Neuronal stem cell (in vitro differentiated cells): ENCODE measurements around the gene CYP3A7.
A peak's percentile ranks its signal among the peaks of the same experiment; 100 is the strongest.
"Not testable (repeated sequence)": the region's sequence is repeated elsewhere in the genome, so short reads cannot be mapped to it uniquely, and the experiment has no call there.

ENCODE experiments used
- DNase-seq: peaks from one replicate; pipeline ENCODE4 v3.0.0-alpha.2; 2013; ENCODE audit warnings: low spot score
- H2AFZ ChIP-seq: one replicate; pipeline ENCODE4 v1.6.1; 2013; ENCODE audit warnings: mild to moderate bottlenecking, low read length, inconsistent platforms
- H2AK5ac ChIP-seq: 2 replicates; pipeline ENCODE4 v1.6.1; 2013; ENCODE audit warnings: low read depth, mild to moderate bottlenecking, inconsistent platforms, low read length, moderate library complexity, mixed read lengths
- H2BK120ac ChIP-seq: 2 replicates; pipeline ENCODE4 v1.6.1; 2013; ENCODE audit warnings: low read depth, mild to moderate bottlenecking, inconsistent platforms, low read length, moderate library complexity, mixed read lengths
- H2BK12ac ChIP-seq: one replicate; pipeline ENCODE4 v1.6.1; 2013; ENCODE audit warnings: low read length, inconsistent platforms
- H2BK15ac ChIP-seq: 2 replicates; pipeline ENCODE4 v1.6.1; 2013; ENCODE audit warnings: mild to moderate bottlenecking, low read length, inconsistent platforms, mixed read lengths
- H2BK5ac ChIP-seq: one replicate; pipeline ENCODE4 v1.6.1; 2013; ENCODE audit warnings: inconsistent platforms, mild to moderate bottlenecking, low read length, moderate library complexity
- H3K14ac ChIP-seq: one replicate; pipeline ENCODE4 v1.6.1; 2013; ENCODE audit warnings: low read length, inconsistent platforms
- H3K18ac ChIP-seq: 2 replicates; pipeline ENCODE4 v1.6.1; 2013; ENCODE audit warnings: low read length, inconsistent platforms
- H3K23ac ChIP-seq: 2 replicates; pipeline ENCODE4 v1.6.1; 2013; ENCODE audit warnings: low read depth, mild to moderate bottlenecking, mixed read lengths, low read length, inconsistent platforms; ENCODE audit not compliant: poor library complexity
- H3K27ac ChIP-seq: replicated peaks from 3 replicates; pipeline ENCODE4 v1.5.1; 2013; ENCODE audit warnings: low read length, inconsistent platforms
- H3K27me3 ChIP-seq, 3 experiments: 2 replicates each; pipeline ENCODE4 v1.6.1; 2013; ENCODE audit warnings: low read length in 3 of 3, mild to moderate bottlenecking in 2 of 3, inconsistent platforms in 1 of 3, low read depth in 1 of 3, mixed read lengths in 1 of 3, moderate library complexity in 1 of 3; ENCODE audit not compliant: control insufficient read depth in 3 of 3, insufficient read depth in 3 of 3
- H3K36me3 ChIP-seq, 2 donors: replicated peaks in 1 of 2; 2 replicates each; pipeline ENCODE4 v1.6.1; 2013; ENCODE audit warnings: low read length in 2 of 2; ENCODE audit not compliant: control insufficient read depth in 2 of 2, insufficient read depth in 2 of 2
- H3K4ac ChIP-seq: 2 replicates; pipeline ENCODE4 v1.6.1; 2013; ENCODE audit warnings: inconsistent platforms, mild to moderate bottlenecking, low read length, moderate library complexity
- H3K4me1 ChIP-seq, 2 donors: 1 replicate in 1 of 2; 2 replicates in 1 of 2; pipeline ENCODE4 v1.6.1; 2013; ENCODE audit warnings: low read length in 2 of 2, low read depth in 1 of 2; ENCODE audit not compliant: control insufficient read depth in 2 of 2, insufficient read depth in 1 of 2
- H3K4me2 ChIP-seq: one replicate; pipeline ENCODE4 v1.6.1; 2013; ENCODE audit warnings: mild to moderate bottlenecking, low read length, inconsistent platforms; ENCODE audit not compliant: insufficient read depth, poor library complexity, severe bottlenecking
- H3K4me3 ChIP-seq, 2 donors: 2 replicates each; pipeline ENCODE4 v1.5.1; 2013; ENCODE audit warnings: low read length in 2 of 2, mild to moderate bottlenecking in 2 of 2, inconsistent platforms in 1 of 2, moderate library complexity in 1 of 2
- H3K79me1 ChIP-seq: one replicate; pipeline ENCODE4 v1.6.1; 2013; ENCODE audit warnings: low read depth, mild to moderate bottlenecking, inconsistent platforms, low read length, moderate library complexity
- H3K9ac ChIP-seq: one replicate; pipeline ENCODE4 v1.6.1; 2013; ENCODE audit warnings: mild to moderate bottlenecking, low read depth, low read length, inconsistent platforms; ENCODE audit not compliant: poor library complexity
- H3K9me3 ChIP-seq, 2 donors: replicated peaks in 1 of 2; 2 replicates each; pipeline versions ENCODE3 to v1.6.1; 2013; ENCODE audit warnings: low read length in 2 of 2, mild to moderate bottlenecking in 2 of 2, inconsistent platforms in 1 of 2, low read depth in 1 of 2, mixed read lengths in 1 of 2, moderate library complexity in 1 of 2; ENCODE audit not compliant: control insufficient read depth in 2 of 2, insufficient read depth in 1 of 2
- H4K8ac ChIP-seq: one replicate; pipeline ENCODE4 v1.6.1; 2013; ENCODE audit warnings: low read depth, mild to moderate bottlenecking, inconsistent platforms, low read length, moderate library complexity
- H4K91ac ChIP-seq: one replicate; pipeline ENCODE4 v1.6.1; 2013; ENCODE audit warnings: low read length, low read depth, mild to moderate bottlenecking, inconsistent platforms; ENCODE audit not compliant: poor library complexity
- WGBS, 2 donors: extraction: QIAGEN DNeasy Blood & Tissue Kit; methylation state at CpG; one replicate each; pipeline ENCODE4 v1.1.7; 2013; ENCODE audit warnings: missing lambda C conversion rate in 2 of 2, mixed read lengths in 1 of 2; ENCODE audit not compliant: insufficient read length in 2 of 2, insufficient replicate concordance in 1 of 2; ENCODE audit errors: extremely low coverage in 2 of 2; 5-methylcytosine and 5-hydroxymethylcytosine counted together

The CYP3A7 gene

GRCh38 chr7:99694201-99694911 lies 40.6 kb downstream of the CYP3A7 start:
- Histone ChIP-seq H3K18ac (no peak overlapping the region), H4K91ac (no peak overlapping the region), H3K36me3 (no peaks in the 10 kb centered on the region)

GRCh38 chr7:99693427-99694200 lies 41.4 kb downstream of the CYP3A7 start:
- WGBS, 2 donors, result no CpG with 5 or more reads among the region's 9 CpGs
- no peak overlapping the region for H3K4me2 ChIP-seq
- H2BK15ac ChIP-seq, result no peak overlapping the region
- DNase-seq, result peak; percentile 32
- no peaks in the 10 kb centered on the region for H3K27me3 ChIP-seq
- H3K9ac ChIP-seq, result no peak overlapping the region
- H3K14ac ChIP-seq, result no peak overlapping the region
- H3K36me3 ChIP-seq, result no peaks in the 10 kb centered on the region
- H3K4me3 ChIP-seq, result no peak overlapping the region
- H4K91ac ChIP-seq, result no peak overlapping the region
- H2AFZ ChIP-seq, result peak overlapping the region; percentile 96
- H3K9me3 ChIP-seq, result no peaks in the 10 kb centered on the region
- no peak overlapping the region for H3K23ac ChIP-seq
- H4K8ac ChIP-seq, result peak overlapping the region; percentile 89
- no peak overlapping the region for H3K4ac ChIP-seq
- no peak overlapping the region for H2BK120ac ChIP-seq
- peak overlapping the region; percentile 68 for H3K18ac ChIP-seq
- H2BK12ac ChIP-seq, result no peak overlapping the region
- H3K4me1 ChIP-seq, result peaks cover 5 to 6% of the 10 kb centered on the region in 2 donors
- H3K79me1 ChIP-seq, result no peaks in the 10 kb centered on the region
- peak overlapping the region; percentile 31 for H3K27ac ChIP-seq
- H2AK5ac ChIP-seq, result no peak overlapping the region
- peak overlapping the region; percentile 14 for H2BK5ac ChIP-seq

More at GRCh38 chr7:99694201-99694911, 40.6 kb downstream of the CYP3A7 start:
- no peak overlapping the region for H3K4me3 ChIP-seq
- no CpG with 5 or more reads among the region's 5 CpGs for WGBS, 2 donors
- no peak overlapping the region for H3K14ac ChIP-seq
- H2BK12ac ChIP-seq, result no peak overlapping the region
- H3K4ac ChIP-seq, result no peak overlapping the region
- H3K9ac ChIP-seq, result no peak overlapping the region
- H3K4me1 ChIP-seq, result peaks cover 5 to 6% of the 10 kb centered on the region in 2 donors
- H3K9me3 ChIP-seq, result no peaks in the 10 kb centered on the region
- no peak overlapping the region for H3K4me2 ChIP-seq
- no peak overlapping the region for H2BK15ac ChIP-seq
- no peaks in the 10 kb centered on the region for H3K27me3 ChIP-seq
- H2AK5ac ChIP-seq, result no peak overlapping the region
- DNase-seq, result no peak
- no peaks in the 10 kb centered on the region for H3K79me1 ChIP-seq
- H2AFZ ChIP-seq, result peak overlapping the region; percentile 96
- H2BK5ac ChIP-seq, result no peak overlapping the region
- no peak overlapping the region for H3K23ac ChIP-seq
- H4K8ac ChIP-seq, result no peak overlapping the region
- no peak overlapping the region for H2BK120ac ChIP-seq
- no peak overlapping the region for H3K27ac ChIP-seq

- no peak overlapping the region for H3K18ac ChIP-seq
- peak overlapping the region; percentile 96 for H2AFZ ChIP-seq
- WGBS, 2 donors, result no CpG with 5 or more reads among the region's 5 CpGs
- H2BK15ac ChIP-seq, result no peak overlapping the region
- no peak overlapping the region for H2BK120ac ChIP-seq
- no peak for DNase-seq
- no peak overlapping the region for H2BK12ac ChIP-seq
- peak overlapping the region; percentile 14 for H2BK5ac ChIP-seq
- no peak overlapping the region for H3K14ac ChIP-seq
- no peak overlapping the region for H3K4me3 ChIP-seq
- H3K9me3 ChIP-seq, result no peaks in the 10 kb centered on the region
- H3K23ac ChIP-seq, result no peak overlapping the region
- H3K4ac ChIP-seq, result no peak overlapping the region
- no peak overlapping the region for H3K4me2 ChIP-seq
- peaks cover 5 to 6% of the 10 kb centered on the region in 2 donors for H3K4me1 ChIP-seq
- H3K79me1 ChIP-seq, result no peaks in the 10 kb centered on the region
- H3K27me3 ChIP-seq, result no peaks in the 10 kb centered on the region
- no peak overlapping the region for H4K8ac ChIP-seq
- no peak overlapping the region for H2AK5ac ChIP-seq
- H4K91ac ChIP-seq, result no peak overlapping the region
- H3K27ac ChIP-seq, result peak overlapping the region; percentile 15
- no peaks in the 10 kb centered on the region for H3K36me3 ChIP-seq
- no peak overlapping the region for H3K9ac ChIP-seq
These were observed 41.9 kb downstream of the CYP3A7 start for GRCh38 chr7:99693100-99693426.

GRCh38 chr7:99692563-99692962 lies 42.4 kb downstream of the CYP3A7 start:
- H3K23ac ChIP-seq, H3K14ac ChIP-seq, H2AK5ac ChIP-seq, H4K8ac ChIP-seq, H3K27me3 ChIP-seq, H2BK15ac ChIP-seq, H3K4me1 ChIP-seq, H3K4me3 ChIP-seq, DNase-seq, H3K4ac ChIP-seq, H3K9ac ChIP-seq, H3K27ac ChIP-seq, H4K91ac ChIP-seq, H2BK12ac ChIP-seq, H3K36me3 ChIP-seq, H2BK120ac ChIP-seq, H3K4me2 ChIP-seq, H3K9me3 ChIP-seq, H2BK5ac ChIP-seq, H3K79me1 ChIP-seq, H3K18ac ChIP-seq: not testable (repeated sequence)
- peak overlapping the region; percentile 96 for H2AFZ ChIP-seq
- no CpG with 5 or more reads among the region's 6 CpGs for WGBS, 2 donors
